ENCODE measurements around the gene NFKBIA. TPM values are rescaled to one million over a fixed set of nuclear protein-coding genes. Genes with fewer than 3 reads are reported as not detected.
A peak's percentile ranks its signal among the peaks of the same experiment; 100 is the strongest.
"Not testable (repeated sequence)": the region's sequence is repeated elsewhere in the genome, so short reads cannot be mapped to it uniquely, and the experiment has no call there.

NFKBIA gene
- total RNA-seq, 3 donors from 2014 or later = 134 to 180 (median 153) TPM

DNA sequence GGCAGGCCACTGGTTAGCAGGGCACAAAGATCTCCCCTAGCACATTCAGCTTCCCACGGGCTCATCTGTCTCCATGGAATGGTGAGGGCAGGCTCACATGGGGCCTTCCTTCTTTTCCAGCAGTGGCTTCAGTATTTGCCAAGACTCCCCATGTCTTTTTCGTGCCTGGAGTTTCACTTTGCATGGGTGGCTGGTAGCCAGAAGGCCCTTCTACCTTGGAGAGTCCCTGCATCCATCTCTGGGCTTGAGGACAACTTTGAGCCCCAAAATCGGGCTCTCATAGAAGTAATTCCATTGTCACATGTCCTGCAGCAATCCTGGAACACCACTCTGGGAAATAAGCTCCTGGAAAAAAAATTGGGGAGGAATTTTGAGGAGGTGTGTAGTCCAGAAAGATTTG is 42.1 kb downstream of the NFKBIA start:
- Histone ChIP-seq H3K4me1 (ENCODE audit: low read depth) (no peaks in the 10 kb centered on the region), H3K36me3 (ENCODE audit: low read depth) (no peaks in the 10 kb centered on the region), H3K4me3 (no peak overlapping the region), H3K9me3 (no peaks in the 10 kb centered on the region)
- TF ChIP-seq, protein P1, sequence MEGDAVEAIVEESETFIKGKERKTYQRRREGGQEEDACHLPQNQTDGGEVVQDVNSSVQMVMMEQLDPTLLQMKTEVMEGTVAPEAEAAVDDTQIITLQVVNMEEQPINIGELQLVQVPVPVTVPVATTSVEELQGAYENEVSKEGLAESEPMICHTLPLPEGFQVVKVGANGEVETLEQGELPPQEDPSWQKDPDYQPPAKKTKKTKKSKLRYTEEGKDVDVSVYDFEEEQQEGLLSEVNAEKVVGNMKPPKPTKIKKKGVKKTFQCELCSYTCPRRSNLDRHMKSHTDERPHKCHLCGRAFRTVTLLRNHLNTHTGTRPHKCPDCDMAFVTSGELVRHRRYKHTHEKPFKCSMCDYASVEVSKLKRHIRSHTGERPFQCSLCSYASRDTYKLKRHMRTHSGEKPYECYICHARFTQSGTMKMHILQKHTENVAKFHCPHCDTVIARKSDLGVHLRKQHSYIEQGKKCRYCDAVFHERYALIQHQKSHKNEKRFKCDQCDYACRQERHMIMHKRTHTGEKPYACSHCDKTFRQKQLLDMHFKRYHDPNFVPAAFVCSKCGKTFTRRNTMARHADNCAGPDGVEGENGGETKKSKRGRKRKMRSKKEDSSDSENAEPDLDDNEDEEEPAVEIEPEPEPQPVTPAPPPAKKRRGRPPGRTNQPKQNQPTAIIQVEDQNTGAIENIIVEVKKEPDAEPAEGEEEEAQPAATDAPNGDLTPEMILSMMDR (IDR thresholded peaks at IDR 0.05) = no peak
- intact Hi-C loops (cut with DNase I, micrococcal nuclease) = no loop called here
- ATAC-seq (no peak), DNase-seq (no peak)

GRCh38 chr14:35361141-35361480 is 43.4 kb downstream of the NFKBIA start:
- intact Hi-C loops (cut with DNase I, micrococcal nuclease) = no loop called here
- Histone ChIP-seq H3K36me3 (ENCODE audit: low read depth) (no peaks in the 10 kb centered on the region), H3K4me3 (no peak overlapping the region), H3K4me1 (ENCODE audit: low read depth) (no peaks in the 10 kb centered on the region), H3K9me3 (no peaks in the 10 kb centered on the region)
- TF ChIP-seq, protein P1 (IDR thresholded peaks at IDR 0.05) = no peak
- DNase-seq (no peak), ATAC-seq (no peak)

- H3K4me1 ChIP-seq (ENCODE audit: low read depth); intact Hi-C loops (cut with DNase I, micrococcal nuclease); H3K4me3 ChIP-seq; H3K36me3 ChIP-seq (ENCODE audit: low read depth); ATAC-seq; DNase-seq; H3K9me3 ChIP-seq: not testable (repeated sequence)
Observed at GRCh38 chr14:35359655-35360054, 44.9 kb downstream of the NFKBIA start.

DNA sequence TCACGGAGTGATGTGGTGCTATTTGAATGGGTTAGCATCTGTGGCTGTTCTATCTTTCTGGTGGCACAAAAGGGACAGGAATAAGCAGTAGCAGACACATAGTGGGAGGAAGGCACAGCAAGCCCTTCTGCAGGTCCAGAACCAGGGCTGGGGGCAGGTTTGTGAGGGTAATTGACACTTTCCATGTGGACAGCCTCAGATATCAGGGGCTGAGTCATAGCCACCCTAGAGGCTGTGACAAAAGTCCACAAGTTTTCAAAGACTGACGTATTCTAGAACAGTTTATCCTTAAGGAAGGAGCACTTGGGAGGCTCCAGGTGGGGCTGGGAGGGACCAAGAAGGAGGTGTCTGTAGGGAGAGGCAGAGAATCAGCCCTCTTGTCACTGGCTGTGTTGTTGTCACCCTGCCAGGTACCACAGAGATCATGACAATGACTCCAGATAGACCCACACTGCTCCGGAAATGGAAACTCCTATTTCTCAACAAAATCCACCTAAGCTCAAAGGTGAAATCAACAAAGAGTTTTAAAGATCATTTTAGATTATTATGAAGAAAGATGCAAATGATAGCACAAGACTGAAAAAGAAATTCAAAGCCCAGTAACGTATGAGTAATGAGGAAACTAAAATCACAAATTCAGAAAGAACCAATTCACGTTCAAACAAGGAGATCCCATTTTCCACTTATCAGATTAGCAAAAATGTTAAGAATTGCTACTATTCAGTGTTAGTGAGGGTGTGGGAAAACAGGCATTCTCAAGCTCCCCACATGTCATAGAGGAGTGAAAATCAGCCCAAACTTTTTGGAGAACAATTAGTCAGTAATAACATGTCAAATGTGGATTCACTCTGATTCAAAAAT is 48.3 kb downstream of the NFKBIA start:
- H3K4me1 ChIP-seq (ENCODE audit: low read depth) = peaks cover 10% of the 10 kb centered on the region
- no peaks in the 10 kb centered on the region for H3K36me3 ChIP-seq (ENCODE audit: low read depth)
- TF ChIP-seq, protein P1 (IDR thresholded peaks at IDR 0.05) = no peak
- peak; percentile 80 to 88 (median 87) for DNase-seq
- peak; percentile 96 for ATAC-seq
- no peak overlapping the region for H3K4me3 ChIP-seq
- no peaks in the 10 kb centered on the region for H3K9me3 ChIP-seq
- intact Hi-C loops (cut with DNase I, micrococcal nuclease) = no loop called here

DNA sequence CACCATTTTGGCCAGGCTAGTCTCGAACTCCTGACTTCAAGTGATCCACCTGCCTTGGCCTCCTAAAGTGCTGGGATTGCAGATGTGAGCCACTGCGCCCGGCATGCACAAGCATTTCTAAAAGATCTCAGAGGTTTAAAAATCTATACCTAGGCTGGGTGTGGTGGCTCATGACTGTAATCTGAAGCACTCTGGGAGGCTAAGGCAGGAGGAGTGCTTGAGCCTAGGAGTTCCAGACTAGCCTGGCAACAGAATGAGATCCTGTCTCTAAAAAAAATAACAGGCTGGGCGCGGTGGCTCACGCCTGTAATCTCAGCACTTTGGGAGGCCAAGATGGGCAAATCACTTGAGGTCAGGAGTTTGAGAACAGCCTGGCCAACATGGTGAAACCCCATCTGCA is 49.3 kb downstream of the NFKBIA start:
- H3K36me3 ChIP-seq (ENCODE audit: low read depth); intact Hi-C loops (cut with DNase I, micrococcal nuclease); DNase-seq; H3K4me1 ChIP-seq (ENCODE audit: low read depth); H3K9me3 ChIP-seq; H3K4me3 ChIP-seq: not testable (repeated sequence)
- ATAC-seq = peak; percentile 11

- ATAC-seq (peak; percentile 31), DNase-seq (no peak)
- H3K4me3 ChIP-seq = no peak overlapping the region
- intact Hi-C loops (cut with DNase I, micrococcal nuclease) = no loop called here
- TF ChIP-seq, protein P1 (IDR thresholded peaks at IDR 0.05) = no peak
- no peaks in the 10 kb centered on the region for H3K36me3 ChIP-seq (ENCODE audit: low read depth)
- no peaks in the 10 kb centered on the region for H3K9me3 ChIP-seq
- H3K4me1 ChIP-seq (ENCODE audit: low read depth) = peaks cover 10% of the 10 kb centered on the region
Observed at GRCh38 chr14:35353409-35354172, 51.0 kb downstream of the NFKBIA start.
